Fibroblast of villous mesenchyme (primary cell): ENCODE measurements around the gene CYP26B1. TPM values are rescaled to one million over a fixed set of nuclear protein-coding genes. Genes with fewer than 3 reads are reported as not detected.

Source experiments
- DNase-seq: peaks from one replicate; pipeline ENCODE4 v3.0.0-alpha.2; 2010; ENCODE audit warnings: low read depth
- H3K4me3 ChIP-seq: 2 replicates; pipeline ENCODE4 v1.5.1; 2011; ENCODE audit warnings: low read depth, mild to moderate bottlenecking, low read length
- CTCF ChIP-seq: IDR thresholded peaks from 2 replicates; pipeline ENCODE4 v1.5.1; 2012; ENCODE audit warnings: low read depth, mild to moderate bottlenecking, low read length; ENCODE audit not compliant: insufficient read depth
- total RNA-seq: library from RNA; depleted of rRNA; stranded (reverse); fragments of >200 nt; gene quantifications from 2 replicates; pipeline ENCODE4 v1.2.3, GENCODE V29; 2012

The CYP26B1 gene
- total RNA-seq, 1 donor = 0.43 TPM

- no peak for TF ChIP-seq CTCF
- H3K4me3 ChIP-seq = no peak overlapping the region
- DNase-seq = no peak
Measured at GRCh38 chr2:72109904-72110303, 37.8 kb downstream of the CYP26B1 start.

- no peak for DNase-seq
- no peak for TF ChIP-seq CTCF
- H3K4me3 ChIP-seq = no peak overlapping the region
Measured at GRCh38 chr2:72109291-72109690, 38.4 kb downstream of the CYP26B1 start.

GRCh38 chr2:72108121-72108520 lies 39.5 kb downstream of the CYP26B1 start:
- no peak for TF ChIP-seq CTCF
- no peak for DNase-seq
- no peak overlapping the region for H3K4me3 ChIP-seq

GRCh38 chr2:72106978-72107377 lies 40.7 kb downstream of the CYP26B1 start:
- no peak for TF ChIP-seq CTCF
- no peak for DNase-seq
- H3K4me3 ChIP-seq = no peak overlapping the region

GRCh38 chr2:72104821-72105588 lies 42.7 kb downstream of the CYP26B1 start:
- DNase-seq = no peak
- no peak for TF ChIP-seq CTCF
- H3K4me3 ChIP-seq = no peak overlapping the region

GRCh38 chr2:72103690-72104089 lies 44.0 kb downstream of the CYP26B1 start:
- TF ChIP-seq CTCF = no peak

GRCh38 chr2:72103161-72103560 lies 44.5 kb downstream of the CYP26B1 start:
- DNase-seq = no peak
- H3K4me3 ChIP-seq = no peak overlapping the region
- TF ChIP-seq CTCF = no peak

More at GRCh38 chr2:72103690-72104089, 44.0 kb downstream of the CYP26B1 start:
- no peak overlapping the region for H3K4me3 ChIP-seq
- no peak for DNase-seq
